Measurements from ENCODE around the gene PEAK3.

PEAK3 gene

GRCh38 chr19:2328401-2329148, 46.6 kb upstream of the PEAK3 start, which contains the start of the genes LSM7 and SPPL2B:
Gene LSM7, minus strand, starts transcription at chr19:2328586. Its CDS starts 20 bp downstream, at chr19:2328566.
Gene SPPL2B, plus strand, starts transcription at chr19:2328684. Its CDS starts 26 bp downstream, at chr19:2328710.
- Histone ChIP-seq H3K4me3 (replicated peaks; ENCODE audit: low read depth, low read length) (peak within 1 kb of the TSS; percentile 98), H3K36me3 (ENCODE audit: control insufficient read depth, insufficient read depth, low read length) (peaks cover 10% of the 10 kb centered on the region), H3K27me3 (replicated peaks; ENCODE audit: control insufficient read depth, insufficient read depth, low read length) (no peaks in the 10 kb centered on the region)
- DNase-seq (ENCODE audit: extremely low read depth, insufficient read length): peak; percentile 95
- TF ChIP-seq CTCF (IDR thresholded peaks at IDR 0.05; ENCODE audit: insufficient read depth, low read length, poor library complexity, severe bottlenecking): no peak

GRCh38 chr19:2327773-2328400, 45.9 kb upstream of the PEAK3 start:
- no peak for TF ChIP-seq CTCF (IDR thresholded peaks at IDR 0.05; ENCODE audit: insufficient read depth, low read length, poor library complexity, severe bottlenecking)
- Histone ChIP-seq H3K27me3 (replicated peaks; ENCODE audit: control insufficient read depth, insufficient read depth, low read length) (no peaks in the 10 kb centered on the region), H3K4me3 (replicated peaks; ENCODE audit: low read depth, low read length) (peak overlapping the region; percentile 98), H3K36me3 (ENCODE audit: control insufficient read depth, insufficient read depth, low read length) (peaks cover 12% of the 10 kb centered on the region)
- peak; percentile 72 for DNase-seq (ENCODE audit: extremely low read depth, insufficient read length)

GRCh38 chr19:2326699-2327360, 44.9 kb upstream of the PEAK3 start:
- Histone ChIP-seq H3K36me3 (ENCODE audit: control insufficient read depth, insufficient read depth, low read length) (peaks cover 13% of the 10 kb centered on the region), H3K27me3 (replicated peaks; ENCODE audit: control insufficient read depth, insufficient read depth, low read length) (no peaks in the 10 kb centered on the region), H3K4me3 (replicated peaks; ENCODE audit: low read depth, low read length) (peak overlapping the region; percentile 98)
- TF ChIP-seq CTCF (IDR thresholded peaks at IDR 0.05; ENCODE audit: insufficient read depth, low read length, poor library complexity, severe bottlenecking): no peak
- DNase-seq (ENCODE audit: extremely low read depth, insufficient read length): no peak

GRCh38 chr19:2325281-2326046, 43.5 kb upstream of the PEAK3 start:
- Histone ChIP-seq H3K4me3 (replicated peaks; ENCODE audit: low read depth, low read length) (0 out of 2 replicates have a peak overlapping the region, but pooled peaks have one; percentile 0), H3K27me3 (replicated peaks; ENCODE audit: control insufficient read depth, insufficient read depth, low read length) (no peaks in the 10 kb centered on the region), H3K36me3 (ENCODE audit: control insufficient read depth, insufficient read depth, low read length) (peaks cover 13% of the 10 kb centered on the region)
- DNase-seq (ENCODE audit: extremely low read depth, insufficient read length): no peak
- TF ChIP-seq CTCF (IDR thresholded peaks at IDR 0.05; ENCODE audit: insufficient read depth, low read length, poor library complexity, severe bottlenecking): no peak

- no peak for DNase-seq (ENCODE audit: extremely low read depth, insufficient read length)
- no peaks in the 10 kb centered on the region for H3K27me3 ChIP-seq (replicated peaks; ENCODE audit: control insufficient read depth, insufficient read depth, low read length)
- peaks cover 13% of the 10 kb centered on the region for H3K36me3 ChIP-seq (ENCODE audit: control insufficient read depth, insufficient read depth, low read length)
- H3K4me3 ChIP-seq (replicated peaks; ENCODE audit: low read depth, low read length): peak overlapping the region; percentile 15
- TF ChIP-seq CTCF (IDR thresholded peaks at IDR 0.05; ENCODE audit: insufficient read depth, low read length, poor library complexity, severe bottlenecking): no peak
Observed at GRCh38 chr19:2324220-2324948, 42.4 kb upstream of the PEAK3 start.

Data from GM06990 (cell line).